Activated naive CD4-positive, alpha-beta T cell (primary cell): ENCODE data around the gene NTHL1.
"Not testable (repeated sequence)": the region's sequence is repeated elsewhere in the genome, so short reads cannot be mapped to it uniquely, and the experiment has no call there.

ENCODE experiments used
- DNase-seq, 4 experiments: peaks; one replicate each; lab custom pipeline; 2025; lab: John Stamatoyannopoulos, UW

NTHL1 gene

DNA sequence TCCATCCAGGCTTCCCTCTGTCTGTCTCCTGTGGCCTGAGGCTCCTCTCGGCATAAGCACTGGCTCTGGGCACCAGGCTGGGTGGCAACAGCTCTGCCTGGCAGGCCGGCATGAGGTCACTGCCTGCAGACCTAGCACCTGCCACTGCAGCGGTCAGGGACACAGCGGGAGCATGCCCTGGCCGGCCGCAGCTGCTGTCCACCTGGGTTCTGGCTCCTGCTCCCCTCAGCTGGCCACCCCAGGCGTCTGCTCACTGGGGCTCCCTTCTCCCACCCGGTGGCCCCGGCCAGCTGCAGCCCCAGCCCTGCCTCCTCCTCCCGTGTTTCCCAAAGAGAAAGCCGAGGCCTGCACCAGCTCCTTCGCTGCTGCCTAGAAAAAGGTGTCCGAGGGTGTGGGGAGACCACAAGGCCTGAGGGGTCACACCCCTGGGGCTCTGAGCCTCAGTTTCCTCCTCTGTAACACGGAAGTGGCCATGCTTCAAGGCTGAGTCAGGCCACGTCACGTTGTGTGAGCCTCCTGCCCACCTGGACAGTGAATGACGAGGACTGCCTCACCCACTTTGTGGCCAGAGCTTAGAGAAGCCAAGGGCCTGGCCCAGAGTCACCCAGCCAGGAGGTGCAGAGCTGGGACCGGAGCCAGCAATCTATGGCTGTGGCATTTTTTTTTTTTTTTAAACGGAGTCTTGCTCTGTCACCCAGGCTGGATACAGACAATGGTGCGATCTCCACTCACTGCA lies 6.7 kb downstream of the NTHL1 start:
- no peak for DNase-seq

DNA sequence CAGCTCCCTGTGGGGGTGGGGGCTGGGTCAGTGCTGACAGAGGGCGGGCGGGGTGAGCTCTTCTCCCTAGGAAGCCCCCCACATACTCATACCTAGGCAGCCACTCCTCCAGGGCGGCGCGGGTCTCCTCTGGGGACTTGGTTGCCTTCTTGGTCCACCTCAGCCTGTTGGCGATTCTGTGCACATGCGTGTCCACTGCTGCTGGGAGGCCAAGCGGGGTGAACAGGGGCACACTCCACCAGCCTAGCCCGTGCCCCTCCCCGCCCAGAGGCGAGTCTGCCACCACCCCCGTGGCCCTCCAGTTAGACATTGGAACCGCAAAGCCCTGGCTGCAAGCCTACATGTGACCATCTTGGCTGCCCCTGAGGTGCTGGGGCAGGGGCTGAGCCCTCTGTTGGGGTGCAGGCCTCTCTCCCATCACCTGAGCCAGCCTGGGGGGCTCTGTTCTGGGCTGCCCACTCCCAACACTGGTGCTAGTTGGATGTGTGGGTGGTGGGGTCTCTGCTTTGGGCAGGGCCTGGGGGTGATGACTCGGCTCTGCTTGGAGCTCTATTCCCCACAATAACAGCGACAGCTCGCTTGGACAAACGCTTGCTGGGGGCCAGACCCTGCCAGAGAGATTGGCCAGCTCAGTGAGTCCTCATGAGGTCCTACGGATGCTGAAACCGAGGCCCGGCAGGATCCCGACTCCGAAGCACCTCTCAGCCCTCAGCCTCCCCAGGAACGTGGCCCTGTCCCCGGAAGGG lies 7.4 kb downstream of the NTHL1 start:
- no peak for DNase-seq

DNA sequence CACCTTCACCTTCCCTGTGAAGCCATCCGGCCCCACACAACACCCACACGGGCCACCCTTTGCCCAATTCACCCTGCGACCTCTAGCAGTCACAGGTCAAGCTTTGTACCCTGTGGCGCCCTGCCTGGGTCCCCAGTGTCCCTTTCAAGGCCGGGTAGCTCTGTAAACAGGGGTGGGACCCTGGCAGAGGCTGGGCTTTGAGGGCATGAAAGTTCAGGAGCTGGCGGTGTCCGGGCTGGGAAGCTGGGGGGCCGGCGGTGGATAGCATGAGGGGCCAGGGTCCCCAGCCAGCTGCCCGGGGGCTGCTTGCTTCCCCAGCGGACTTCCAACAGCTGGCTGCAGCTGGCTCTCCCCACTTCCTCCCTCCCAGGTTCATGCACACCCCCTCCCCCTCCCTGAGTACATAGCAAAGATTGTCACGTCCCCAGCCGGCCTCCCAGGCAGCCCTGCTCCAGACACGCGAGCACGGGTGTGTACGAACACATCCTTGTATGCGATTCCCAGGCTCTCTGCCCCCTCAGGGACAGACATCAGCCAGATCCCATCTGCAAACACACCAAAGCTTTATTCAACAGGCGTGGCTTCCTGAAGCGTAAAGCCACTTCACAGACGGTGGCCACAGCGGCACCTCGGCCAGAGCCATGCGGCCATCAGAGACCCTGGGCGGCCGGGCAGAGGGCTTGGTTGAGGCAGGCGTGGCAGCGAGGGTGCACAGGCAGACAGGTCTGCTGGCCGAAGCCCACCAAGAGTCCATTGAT lies 8.2 kb downstream of the NTHL1 start:
- DNase-seq: no peak

DNA sequence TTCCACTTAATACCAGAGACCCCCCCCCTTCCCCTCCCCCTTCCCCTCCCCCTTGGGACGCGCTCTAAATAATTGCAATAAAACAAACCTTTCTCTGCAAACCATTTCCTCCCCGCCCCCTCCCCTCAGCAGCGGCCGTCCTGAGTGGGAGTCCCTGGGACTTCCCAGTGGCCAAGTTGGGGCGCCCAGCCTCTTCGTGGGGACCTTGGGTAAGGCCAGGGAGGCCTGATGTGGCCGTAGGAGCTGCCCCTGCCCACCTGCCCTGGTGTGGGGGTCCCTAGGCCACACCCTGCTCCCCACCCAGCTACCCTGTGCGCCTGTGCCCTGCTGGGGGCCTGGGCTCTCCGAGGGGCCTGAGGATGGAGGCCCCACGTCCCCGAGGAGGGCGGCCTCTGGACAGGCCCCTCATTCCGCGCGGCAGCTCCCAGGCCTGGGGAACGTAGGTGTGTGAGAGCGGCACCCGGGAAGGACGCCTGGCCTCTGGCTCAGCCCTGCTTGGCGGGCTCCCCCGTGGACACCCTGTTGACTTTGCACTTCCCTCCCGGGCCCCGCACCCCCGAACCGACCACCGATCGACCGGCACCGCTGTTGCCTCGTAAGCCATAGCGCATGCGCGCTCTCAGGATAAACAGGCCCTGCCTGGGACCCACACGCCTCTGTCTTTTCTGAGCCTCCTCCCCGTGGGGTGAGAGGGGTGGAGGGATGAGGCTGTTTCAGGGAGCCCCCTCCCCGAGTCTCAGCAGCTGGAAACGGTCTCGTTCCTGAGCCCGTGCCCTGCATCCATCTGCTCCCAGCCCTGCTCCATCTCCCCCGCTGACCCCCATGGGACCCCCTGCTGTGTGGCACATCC lies 9.0 kb downstream of the NTHL1 start:
- no peak for DNase-seq

DNA sequence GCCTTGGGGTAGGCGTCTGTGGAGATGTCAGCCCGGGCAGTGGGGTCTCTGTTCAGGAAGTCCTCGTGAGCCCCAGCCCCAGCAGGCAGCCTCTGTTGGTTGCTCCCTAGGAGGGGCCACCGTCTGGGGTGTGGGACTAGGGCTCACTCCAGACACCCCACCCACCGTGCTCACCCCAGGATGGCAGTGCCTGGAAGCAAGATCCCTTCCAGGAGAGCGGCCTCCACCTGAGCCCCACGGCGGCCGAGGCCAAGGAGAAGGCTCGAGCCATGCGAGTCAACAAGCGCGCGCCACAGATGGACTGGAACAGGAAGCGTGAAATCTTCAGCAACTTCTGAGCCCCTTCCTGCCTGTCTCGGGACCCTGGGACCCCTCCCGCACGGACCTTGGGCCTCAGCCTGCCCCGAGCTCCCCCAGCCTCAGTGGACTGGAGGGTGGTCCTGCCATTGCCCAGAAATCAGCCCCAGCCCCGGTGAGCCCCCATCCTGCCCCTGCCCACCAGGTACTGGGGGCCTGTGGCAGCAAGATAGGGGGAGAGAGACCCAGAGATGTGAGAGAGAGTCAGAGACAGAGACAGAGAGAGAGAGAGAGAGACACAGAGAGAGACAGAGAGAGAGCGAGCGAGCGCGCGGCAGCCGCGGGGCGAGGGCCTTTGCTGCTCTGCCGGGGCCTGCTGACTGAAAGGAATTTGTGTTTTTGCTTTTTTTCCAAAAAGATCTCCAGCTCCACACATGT lies 9.8 kb downstream of the NTHL1 start:
- no peak for DNase-seq

DNA sequence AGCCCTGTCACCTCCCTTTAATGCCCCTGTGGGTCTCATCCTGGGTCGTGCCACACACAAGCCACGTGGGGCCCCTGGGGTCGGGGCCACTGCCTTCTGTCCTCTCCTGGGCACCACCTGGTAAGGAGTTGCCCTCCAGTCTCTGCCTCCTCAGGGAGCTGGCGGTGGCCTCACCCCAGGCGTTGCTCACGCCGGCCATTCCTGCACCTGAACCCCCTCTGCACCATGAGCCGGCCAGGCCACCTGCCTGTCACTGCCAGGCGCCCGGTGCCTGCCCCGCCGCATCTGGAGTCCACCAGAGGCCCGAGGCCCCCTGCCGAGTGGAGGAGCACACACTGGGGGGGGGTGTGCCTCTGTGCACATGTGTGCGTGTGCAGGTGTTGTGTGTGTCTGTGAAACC lies 10.5 kb downstream of the NTHL1 start:
- DNase-seq: no peak

DNA sequence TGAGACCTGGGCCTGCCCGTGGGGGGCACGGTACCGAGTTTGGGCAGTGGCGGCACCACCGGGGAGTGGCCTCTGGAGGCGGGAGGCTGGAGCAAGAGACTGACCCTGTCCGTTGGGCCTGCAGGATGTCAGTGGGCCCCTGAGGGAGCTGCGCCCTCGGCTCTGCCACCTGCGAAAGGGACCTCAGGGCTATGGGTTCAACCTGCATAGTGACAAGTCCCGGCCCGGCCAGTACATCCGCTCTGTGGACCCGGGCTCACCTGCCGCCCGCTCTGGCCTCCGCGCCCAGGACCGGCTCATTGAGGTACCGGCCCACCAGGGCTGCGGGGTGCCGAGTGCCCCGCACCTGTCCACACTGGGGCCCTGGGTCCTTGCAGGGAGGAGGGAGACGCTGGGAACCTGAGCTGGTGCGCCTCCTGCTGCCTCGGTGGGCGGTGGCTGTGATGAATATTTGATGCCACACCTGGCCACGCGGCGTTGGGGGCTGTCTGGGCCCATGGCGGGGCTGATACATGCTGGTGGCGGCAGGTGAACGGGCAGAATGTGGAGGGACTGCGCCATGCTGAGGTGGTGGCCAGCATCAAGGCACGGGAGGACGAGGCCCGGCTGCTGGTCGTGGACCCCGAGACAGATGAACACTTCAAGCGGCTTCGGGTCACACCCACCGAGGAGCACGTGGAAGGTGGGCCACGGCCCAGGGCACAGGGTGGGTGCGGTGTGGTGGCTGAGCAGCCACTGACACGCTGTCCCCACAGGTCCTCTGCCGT lies 11.3 kb downstream of the NTHL1 start:
- no peak for DNase-seq

DNA sequence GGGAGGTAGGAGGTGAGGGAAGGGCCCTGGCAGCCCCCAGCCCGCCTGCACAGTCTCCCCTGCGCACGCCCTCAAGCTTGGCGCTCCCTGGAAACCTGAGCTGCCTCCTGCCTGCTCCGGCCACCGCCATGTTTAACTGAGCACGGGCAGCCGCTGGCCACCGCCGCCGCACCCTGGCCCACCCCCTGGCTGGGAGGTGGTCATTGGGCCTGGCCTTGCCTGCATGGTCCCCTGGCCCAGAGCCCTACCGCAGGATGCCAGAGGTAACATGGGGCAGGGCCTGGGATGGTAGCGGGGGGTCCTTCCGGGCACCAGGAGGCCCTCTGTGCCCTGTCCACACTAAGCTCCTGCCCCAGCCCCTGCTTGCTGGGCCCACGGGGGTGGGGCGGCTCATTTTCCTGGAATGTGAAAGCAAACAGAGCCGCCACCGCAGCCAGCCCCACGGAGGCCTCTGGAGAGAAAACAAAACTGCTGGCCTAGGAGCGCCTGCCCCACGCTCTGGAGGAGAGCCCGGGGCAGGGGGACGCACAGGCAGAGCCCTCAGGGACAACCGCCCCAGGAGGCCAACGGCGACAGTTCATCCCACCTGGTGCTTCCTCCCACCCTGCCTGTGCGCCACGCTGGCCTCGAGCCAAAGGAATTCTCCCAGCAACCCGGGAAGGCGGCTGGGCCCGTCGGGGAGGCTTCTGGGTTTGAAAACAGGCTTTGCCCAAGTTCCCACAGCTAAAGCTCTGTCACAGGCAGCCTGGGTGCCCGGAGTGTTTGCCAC lies 12.0 kb downstream of the NTHL1 start:
- no peak for DNase-seq

DNA sequence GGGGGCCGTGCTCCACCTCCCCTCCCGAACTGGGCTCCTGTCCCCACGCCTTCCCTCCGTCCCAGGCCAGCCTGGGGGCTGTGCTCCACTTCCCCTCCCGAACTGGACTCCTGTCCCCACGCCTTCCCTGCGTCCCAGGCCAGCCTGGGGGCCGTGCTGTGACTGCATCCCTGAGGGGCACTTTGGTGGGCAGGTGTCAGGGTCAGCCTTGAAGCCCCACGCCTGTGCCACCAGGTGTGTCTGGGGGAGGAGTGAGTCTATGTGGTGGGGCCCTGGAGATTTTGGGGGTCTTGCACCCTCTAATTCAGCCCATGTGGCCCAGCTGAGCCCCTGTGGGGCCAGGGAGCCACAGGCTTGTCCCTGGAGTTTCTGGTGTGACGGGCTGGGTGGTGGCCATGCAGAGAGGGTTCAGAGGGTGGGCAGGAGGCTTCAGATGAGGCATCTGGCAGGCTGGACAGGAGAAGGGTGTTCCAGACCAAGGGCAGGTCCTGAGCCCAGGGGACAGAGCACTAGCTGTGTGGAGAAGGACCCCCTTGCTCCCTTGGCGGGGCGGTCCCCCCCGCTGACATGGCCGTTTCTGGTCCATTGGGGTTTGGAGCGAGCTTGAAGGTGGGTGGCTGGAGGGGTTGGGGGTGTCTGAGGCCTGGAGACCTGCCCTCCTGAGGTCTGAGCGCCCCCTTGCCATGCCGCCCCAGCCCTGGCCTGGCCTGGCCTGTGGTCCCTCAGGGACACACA lies 12.8 kb downstream of the NTHL1 start:
- DNase-seq: no peak

DNA sequence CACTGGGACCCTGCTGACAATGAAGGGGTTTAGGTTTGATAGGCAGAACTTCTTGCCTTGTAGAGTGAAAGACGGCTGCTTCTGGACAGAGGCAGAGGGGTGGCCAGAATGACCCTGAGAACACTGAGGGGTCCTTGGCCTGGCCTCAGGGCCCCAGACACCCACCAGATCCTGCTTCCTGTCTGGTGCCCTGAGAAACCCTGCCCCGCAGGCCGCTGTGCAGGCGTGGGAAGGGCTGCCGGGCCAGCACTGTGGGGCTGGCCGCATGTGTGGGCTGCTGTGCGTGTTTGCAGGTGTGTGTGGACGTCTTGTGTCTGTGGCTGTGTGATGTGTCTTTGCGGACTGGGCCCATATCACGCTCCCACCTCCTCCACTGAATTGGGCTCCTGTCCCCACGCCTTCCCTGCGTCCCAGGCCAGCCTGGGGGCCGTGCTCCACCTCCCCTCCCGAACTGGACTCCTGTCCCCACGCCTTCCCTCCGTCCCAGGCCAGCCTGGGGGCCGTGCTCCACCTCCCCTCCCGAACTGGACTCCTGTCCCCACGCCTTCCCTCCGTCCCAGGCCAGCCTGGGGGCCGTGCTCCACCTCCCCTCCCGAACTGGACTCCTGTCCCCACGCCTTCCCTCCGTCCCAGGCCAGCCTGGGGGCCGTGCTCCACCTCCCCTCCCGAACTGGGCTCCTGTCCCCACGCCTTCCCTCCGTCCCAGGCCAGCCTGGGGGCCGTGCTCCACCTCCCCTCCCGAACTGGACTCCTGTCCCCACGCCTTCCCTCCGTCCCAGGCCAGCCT lies 13.5 kb downstream of the NTHL1 start:
- not testable (repeated sequence) for DNase-seq

DNA sequence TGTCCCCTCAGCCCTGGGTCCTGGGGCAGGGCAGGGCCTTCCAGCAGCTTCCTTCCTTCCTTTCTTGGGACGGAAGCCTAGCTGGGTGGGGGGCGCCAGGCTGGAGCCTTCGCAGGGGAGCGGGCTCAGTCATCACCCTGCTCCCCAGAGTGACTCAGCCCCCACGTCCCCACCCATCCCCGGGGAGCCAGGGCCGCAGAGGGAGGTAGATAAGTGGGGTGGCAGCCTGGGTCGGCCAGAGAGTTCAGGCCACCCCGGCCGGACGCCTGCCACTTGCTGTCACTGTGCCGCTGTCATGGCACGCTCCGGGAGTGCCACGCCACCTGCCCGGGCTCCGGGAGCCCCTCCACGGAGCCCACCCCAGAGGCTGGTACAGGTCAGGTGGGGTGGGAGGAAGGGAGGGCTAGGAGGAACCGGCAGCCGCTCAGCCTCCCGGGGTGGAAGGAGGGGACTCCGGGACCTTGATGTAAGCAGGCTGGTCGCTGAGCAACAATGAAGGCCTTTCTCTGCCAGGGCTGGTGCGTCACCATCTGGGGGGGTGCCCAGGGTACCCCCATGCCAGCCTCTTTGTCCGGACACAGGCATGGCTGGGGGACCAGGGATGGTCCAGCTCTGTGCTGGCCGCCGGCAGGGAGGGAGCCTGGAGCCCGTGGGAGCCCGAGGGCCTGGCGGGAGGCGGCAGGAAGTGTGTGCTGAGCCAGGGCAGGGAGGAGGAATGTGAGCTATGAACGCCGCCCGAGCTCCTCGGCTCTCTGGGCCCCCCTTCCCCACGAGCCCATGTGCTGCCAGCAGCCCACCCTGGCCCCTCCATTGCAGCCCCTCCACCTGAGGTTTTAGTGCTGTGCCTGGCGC lies 14.4 kb downstream of the NTHL1 start:
- DNase-seq: no peak

DNA sequence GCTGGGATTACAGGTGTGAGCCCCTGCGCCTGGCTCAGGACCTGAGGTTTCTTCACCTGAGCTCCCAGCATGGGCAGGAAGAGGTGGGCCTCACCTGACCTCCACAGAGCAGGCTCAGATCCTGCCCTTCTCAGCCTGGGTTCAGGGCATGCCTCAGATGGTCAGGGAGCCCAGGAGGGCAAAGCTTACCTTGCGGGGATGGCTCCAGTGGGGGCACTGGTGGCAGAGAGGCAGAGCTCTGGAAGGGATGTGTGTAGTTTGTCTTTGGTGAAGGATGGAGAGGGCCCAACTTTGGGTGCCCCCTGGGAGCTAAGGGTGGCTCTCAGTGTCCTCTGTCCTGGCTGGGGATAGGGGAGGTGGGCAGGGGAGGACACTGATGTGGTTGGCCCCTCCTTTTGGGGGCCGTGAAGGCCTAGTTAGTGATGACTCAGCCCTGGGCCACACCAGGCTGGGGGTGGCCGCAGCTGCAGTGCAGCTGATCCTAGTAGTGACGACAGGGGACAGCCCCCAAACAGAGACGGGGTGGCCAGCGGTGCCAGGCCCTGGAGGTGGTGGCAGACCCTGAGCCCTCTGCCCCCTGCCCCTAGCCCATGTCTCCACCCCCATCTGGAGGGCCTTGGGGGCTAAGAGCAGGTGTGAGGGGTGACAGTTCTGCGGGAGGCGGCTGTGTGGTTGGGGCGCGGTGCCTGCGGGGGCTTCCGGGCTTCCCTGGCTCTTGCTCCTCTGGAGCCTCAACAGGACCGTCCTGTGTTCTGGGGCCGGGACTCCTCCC lies 15.2 kb downstream of the NTHL1 start:
- no peak for DNase-seq

DNA sequence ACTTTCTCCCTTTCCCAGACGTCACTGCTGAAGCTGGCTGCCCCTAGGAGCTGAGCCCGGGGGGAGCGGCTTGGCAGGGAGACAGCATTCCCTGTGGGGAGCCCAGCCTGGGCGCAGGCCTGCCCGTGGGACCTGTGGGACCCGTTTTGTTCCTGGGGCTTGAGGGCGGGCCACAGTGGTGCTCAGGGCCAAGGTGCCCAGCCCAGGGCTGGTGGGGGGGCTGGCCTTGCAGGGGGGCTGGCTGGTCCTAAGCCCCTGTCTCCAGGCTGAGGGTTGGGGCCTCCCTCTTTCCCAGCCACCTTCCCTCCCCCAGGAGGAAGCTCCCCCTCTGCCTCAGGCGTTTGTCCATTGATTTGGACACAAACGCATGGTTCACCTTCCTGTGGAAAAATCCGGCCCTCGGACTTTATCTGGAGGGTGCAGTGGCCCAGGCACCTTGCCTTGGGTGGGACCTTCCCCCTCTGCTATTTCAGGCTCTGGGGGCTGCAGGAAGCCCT lies 16.5 kb downstream of the NTHL1 start:
- no peak for DNase-seq

DNA sequence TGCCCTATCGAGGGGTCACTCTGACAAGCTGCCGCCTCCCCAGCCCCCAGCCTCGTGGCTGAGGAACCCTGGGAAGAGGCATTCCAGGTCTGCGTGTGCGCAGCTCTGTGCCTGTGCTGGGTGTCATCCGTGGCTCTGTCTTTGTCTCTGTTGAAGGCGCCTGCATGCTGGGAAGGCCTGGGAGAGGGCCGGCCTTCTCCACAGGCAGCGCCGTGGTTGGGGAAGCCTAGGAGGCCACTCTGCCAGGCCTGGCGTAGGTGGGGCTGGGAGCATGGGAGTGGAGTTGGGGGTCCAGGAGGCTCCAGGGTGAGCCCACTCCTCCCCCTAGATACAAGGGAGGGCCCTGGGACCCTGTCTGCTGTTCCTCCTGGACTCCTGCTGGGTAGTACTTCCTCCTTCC lies 17.6 kb downstream of the NTHL1 start:
- no peak for DNase-seq

DNA sequence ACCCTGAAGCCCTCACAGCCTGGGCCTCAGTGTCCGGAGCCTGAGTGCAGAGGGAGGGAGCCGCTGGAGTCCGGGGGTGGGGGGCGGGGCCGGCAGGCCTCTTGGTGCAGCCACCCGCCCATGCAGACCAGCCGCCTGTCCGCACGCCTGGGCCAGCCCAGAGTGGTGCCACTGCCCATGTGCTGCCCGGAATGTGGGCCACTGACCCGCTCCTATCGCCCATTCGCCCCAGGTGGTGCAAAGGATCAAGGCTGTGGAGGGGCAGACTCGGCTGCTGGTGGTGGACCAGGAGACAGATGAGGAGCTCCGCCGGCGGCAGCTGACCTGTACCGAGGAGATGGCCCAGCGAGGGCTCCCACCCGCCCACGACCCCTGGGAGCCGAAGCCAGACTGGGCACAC lies 18.3 kb downstream of the NTHL1 start:
- DNase-seq: no peak

DNA sequence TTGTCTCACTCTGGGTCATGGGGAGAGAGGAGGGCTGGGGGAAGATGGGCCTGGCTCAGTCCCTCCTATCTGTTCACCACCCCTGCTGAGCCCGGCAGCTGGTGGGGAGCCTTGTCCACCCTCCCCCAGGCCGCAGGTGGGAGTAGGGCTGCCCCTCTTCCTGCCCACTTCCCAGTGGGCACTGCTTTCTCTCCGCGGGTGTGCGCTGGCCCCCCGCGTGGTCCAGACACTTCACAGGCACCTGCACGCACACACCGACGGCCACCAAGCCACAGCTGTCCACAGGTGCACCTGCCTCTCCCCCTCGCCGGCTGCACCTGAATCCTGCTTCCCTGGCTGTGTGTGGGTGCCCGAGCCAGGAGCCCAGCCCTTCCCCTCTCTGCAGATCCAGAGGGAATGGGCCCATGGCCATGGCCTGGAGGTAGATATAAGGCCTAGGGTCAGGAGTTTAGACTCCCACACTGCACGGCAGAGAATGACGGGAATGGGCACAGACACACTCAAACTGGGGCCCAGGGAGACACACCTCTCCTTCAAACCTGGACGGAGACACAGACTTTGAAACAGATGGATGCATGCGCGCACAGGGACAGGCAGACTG lies 18.9 kb downstream of the NTHL1 start:
- DNase-seq: no peak
